AG08395 (cell line): ENCODE results near the gene SNRNP48.

Source experiments
- DNase-seq: peaks from one replicate; pipeline ENCODE4 v3.0.0; 2012; ENCODE audit warnings: mixed read lengths, low spot score

The SNRNP48 gene, protein sequence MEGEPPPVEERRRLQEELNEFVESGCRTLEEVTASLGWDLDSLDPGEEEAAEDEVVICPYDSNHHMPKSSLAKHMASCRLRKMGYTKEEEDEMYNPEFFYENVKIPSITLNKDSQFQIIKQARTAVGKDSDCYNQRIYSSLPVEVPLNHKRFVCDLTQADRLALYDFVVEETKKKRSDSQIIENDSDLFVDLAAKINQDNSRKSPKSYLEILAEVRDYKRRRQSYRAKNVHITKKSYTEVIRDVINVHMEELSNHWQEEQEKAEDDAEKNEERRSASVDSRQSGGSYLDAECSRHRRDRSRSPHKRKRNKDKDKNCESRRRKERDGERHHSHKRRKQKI

DNA sequence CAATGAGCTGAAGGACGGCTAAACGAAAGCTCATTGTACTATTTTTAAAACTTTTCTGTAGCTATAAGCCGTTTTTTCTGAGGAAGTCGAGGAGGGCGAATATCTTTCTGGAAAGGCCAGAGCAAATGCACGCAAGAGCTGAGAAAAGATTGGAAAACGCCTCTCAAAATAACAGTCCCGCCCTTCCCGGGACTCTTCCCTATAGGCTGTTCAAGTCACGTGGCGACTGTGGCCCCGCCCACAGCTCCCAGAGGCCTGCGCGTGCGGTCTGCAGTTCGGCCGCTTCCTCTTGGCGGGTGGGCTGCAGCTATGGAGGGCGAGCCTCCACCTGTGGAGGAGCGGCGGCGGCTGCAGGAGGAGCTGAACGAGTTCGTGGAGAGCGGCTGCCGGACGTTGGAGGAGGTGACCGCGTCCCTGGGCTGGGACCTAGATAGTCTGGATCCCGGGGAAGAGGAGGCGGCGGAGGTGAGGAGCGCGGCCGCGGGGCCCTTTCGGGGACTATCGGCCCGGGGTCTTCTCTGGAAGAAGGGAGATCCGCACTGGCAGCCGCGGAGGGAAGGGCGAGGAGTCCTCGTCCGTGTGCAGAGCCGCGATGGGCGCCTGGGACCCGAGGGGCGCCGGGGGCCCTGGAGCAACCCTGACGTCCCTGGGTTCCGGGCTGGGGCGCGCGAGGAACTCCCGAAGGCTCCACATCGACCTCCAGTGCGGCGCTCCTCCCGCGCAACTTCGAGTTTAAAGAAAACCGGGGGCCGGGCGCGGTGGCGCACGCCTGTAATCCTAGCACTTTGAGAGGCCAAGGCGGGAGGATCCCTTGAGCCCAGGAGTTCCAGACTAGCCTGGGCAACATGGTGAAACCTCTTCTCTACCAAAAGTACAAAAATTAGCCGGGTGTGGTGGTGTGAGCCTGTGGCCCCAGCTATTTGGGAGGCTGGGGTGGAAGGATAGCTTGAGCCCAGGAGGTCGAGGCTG is at the start of gene SNRNP48:
Gene SNRNP48, plus strand, starts transcription at position 250 of the 969 bp plus-strand sequence. Its CDS starts 60 bp downstream, at position 310.
- peak; percentile 96 for DNase-seq

DNA sequence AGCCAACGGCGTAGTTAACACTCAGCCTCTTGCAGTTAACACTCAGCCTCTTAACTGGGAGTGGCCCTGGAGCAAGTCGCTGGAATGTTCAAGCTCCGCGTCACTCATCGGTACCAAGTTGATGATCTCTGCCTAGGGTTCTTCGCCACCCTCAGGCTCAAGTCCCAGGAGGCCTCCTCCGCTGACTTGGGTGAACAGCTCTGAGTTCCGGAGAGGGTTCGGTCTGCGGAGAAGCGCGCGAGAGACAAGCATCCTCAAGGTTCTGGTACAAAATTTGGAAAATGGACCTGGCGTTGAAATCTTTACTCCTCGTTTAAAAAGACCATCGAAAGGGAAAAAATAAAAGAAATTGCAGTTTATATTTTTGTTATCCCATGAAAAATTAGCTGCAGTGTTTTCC is 49.4 kb upstream of the SNRNP48 start:
- no peak for DNase-seq

DNA sequence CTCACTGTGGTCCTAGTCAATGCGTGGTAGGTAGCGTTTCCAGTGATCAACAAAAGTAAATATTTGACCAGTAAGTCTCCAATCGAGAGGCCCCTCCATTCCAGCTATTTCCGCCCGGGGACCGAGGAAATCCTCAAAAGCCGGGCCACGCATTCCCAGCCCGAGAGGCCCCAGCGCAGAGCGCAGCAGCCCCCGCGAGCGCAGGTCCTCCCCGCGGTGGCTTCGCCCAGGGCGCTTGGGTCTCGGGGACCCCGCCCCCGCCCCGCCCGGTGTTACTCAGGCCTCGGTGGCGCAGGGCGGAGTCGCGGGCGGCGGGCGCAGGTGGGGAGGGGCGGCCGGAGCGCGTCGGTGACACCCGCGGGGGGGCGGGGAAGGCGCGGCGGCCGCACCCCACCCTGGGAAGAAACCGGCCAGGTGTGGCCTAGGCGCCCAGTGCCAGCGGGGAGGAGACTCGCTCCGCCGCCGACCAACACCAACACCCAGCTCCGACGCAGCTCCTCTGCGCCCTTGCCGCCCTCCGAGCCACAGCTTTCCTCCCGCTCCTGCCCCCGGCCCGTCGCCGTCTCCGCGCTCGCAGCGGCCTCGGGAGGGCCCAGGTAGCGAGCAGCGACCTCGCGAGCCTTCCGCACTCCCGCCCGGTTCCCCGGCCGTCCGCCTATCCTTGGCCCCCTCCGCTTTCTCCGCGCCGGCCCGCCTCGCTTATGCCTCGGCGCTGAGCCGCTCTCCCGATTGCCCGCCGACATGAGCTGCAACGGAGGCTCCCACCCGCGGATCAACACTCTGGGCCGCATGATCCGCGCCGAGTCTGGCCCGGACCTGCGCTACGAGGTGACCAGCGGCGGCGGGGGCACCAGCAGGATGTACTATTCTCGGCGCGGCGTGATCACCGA is 48.6 kb upstream of the SNRNP48 start, which contains the start of gene DSP:
Gene DSP, plus strand, starts transcription at position 497 of the 890 bp plus-strand sequence. Its CDS starts 245 bp downstream, at position 742.
- DNase-seq, result peak; percentile 41

DNA sequence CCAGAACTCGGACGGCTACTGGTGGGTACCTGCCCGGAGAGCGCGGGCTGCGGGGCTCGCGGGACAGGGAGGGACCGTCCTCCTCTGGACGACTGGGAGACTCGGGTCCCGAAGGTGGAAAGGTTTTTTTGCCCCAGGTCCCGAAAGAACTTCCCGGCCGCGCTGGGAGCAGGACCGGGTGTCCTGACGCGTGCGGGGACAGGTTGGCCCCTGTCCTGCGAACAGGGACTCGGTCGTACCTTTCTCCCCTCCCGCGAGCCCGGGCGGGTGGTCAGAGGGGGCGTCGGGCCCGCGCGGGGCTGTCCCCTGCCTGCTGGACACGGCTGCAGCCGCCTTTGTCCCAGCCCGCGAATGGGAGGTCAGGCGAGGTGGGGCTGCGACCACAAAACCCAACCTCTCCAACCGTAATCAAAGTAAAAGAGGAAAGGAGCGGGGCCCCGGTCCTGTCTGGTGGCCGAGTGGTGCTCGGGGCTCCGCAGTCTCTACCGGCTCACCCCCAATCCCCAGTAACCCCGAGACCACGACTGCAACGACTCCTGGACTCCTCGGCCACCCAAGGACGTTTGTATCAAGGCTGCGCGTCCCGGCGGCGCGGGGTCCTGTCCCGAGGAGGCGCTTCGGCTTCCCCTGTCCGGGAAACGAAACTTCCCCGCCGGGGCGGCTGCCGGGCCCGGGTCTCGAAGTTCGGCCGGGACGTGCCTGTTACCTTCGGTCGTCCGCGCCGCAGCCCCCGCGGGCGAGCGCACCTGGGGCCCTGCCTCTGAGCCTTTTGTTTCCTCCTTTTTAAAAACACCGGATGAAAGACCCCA is 47.7 kb upstream of the SNRNP48 start:
- DNase-seq, result peak; percentile 18

DNA sequence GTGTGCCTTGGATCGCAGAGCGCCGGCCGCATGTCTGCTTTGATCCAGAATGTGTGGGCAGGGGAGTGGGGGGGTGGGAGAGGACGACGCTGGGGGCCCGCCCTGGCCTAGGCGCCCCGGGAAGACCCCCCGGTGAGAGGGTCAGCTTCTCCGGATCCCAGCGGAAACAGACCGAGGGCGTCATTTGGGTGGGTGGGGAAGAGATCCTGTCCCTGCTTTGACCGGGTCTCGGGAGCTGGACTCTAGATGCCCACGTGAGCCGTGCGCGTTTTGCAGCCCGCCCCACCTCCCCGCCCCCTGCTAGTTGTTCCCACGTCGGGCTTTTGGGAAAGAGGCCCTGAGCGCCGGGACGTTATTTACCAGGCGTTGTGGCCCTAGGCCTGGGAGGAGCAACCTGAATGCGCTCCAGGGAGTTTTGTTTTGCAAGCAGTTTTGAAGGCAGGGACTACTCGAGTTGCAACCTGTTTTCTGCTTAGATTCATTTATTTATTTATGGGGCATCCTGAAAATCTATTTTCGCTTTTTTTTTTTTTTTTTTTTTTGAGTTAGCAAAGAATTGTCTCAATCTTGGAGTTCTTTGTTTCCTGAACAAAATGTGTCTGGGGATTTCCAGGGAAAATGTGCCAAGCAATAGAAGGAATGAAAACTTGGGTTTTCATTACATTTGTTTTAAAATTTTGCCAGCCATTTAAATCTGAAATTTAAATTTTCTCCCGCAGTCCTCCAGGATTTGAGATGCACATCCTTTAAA is 46.9 kb upstream of the SNRNP48 start:
- DNase-seq, result peak; percentile 55

DNA sequence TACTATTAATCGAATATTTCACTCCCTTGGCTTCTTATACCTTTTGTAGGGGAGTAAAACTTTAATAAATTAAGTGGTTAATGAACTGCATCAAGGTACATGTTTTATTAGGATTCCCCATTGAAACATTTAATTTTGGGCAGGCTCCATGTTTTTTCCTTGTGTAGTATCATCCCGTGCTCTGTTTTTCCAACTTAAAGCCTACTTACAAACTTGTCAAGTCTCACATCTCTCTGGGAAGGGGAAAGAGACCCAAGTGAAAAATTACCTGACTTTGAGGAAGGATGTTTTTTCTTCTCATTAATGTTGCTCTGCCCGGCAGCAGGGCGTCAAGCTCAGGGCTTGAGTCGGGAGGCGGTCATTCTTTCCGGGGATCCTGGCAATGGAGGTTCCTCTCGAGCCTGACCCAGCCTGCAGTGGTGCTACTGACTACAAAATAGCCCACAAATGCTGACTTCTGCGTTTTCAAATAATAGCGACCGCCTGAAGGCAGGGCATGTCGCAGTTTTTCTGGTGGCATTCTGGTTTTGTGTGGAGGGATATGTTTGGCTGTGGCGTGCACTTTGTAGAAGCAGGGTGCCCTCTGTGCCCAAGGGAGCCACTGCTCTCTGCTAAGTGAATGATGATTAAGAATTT is 46.1 kb upstream of the SNRNP48 start:
- no peak for DNase-seq

DNA sequence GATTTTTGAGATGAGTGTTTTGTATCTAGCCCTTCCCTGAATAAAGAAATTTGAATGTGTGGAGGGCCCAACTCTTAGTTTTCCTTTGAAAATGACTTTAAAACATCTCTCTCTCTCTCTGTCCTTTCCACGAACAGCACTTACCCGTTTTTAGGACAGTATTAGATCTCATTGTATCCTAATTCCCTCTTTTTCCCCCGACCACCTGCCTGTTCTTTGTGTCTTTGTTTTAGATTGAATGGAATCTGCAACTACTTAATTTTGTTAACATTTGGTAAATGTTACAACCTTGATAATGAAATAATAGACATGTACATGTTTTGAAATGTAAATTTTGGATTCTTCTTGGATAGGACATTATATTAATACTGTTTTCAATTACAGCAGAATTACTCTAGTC is 45.4 kb upstream of the SNRNP48 start:
- DNase-seq, result no peak

DNA sequence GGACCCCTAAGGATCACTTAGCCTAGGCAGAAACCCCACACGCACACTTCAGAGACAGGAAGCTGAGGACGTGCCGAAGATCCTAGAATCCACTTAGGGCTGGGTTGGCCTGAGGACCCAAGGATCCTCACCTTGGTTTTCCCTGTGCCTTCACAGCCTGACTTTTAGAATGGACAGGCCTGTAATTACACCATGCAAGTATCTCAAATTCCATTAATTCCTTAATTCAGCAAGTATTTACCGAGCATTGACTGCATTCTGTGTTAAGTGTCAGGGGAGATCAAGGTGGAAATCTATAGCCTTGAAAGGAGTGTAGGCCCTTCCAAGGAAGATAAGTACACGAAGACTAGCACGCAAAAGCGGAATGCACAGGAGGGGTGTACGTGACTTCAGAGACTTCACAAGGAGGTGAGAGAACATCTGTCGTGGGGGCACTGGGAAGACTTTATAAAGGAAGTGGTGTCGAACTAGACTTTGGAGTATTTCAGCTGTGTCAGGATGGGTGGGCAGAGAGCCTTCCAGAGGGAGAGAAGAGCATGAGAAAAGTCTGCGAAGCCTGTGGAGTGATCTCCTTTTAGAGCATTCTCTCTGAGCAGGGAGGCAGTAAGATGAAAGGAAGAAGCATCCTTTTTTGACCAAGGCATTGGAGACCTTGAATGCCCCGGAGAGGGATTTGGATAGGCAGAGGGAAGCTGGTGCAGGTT is 44.5 kb upstream of the SNRNP48 start:
- DNase-seq, result no peak

DNA sequence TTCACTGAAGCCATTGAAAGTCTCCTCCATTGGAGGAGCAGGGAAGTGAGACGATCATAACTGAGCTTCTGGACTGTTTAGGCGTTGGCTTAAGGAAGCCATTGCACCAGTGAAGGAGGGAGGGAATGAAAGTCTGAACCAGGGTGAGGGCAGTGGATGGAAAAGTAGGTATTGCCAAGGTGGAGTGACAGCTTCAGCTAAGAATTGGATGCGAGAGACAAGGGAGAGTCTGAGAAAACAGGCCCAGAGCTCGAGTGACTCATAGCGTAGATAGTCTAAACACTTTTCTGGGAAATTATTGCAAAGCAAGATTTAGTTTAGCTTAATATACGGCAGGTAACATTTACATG is 44.0 kb upstream of the SNRNP48 start:
- DNase-seq, result no peak

DNA sequence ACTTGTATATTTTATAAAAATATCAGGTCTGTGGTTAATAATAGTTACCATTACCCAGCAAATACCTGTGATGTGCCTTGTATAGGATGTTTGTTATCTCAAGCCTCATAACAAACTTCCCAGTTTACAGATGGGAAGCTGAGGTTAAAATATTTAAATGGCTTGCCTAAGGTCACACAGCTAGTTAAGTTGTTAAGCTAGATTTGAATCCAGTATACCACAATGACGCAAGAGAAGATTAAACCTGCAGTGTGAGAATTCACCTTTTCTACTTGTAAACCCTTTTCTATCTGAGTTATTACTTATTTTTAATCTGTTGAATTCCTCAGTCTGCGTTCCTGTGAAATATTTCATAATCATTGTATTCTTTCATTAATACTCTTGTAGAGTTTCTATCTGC is 43.6 kb upstream of the SNRNP48 start:
- no peak for DNase-seq

DNA sequence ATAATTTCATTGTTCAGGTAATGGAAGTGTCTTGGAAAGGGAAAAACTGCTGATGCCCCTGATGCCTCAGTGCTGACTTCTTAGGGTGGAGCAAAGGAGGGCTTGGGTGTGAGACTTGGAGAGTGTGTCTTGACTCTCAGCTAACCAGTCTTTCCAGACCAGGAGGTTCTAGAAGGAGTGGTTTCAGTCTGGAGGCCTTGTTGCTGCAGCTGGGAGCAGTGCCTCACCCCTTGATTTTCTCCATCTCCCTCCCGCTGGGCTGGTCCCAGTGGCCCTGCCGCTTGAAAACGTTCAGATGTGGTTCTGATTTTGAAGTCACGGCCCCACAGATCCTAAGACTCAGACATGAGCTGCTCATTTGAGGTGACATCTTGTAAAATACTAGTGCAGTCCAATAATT is 43.1 kb upstream of the SNRNP48 start:
- DNase-seq, result no peak

DNA sequence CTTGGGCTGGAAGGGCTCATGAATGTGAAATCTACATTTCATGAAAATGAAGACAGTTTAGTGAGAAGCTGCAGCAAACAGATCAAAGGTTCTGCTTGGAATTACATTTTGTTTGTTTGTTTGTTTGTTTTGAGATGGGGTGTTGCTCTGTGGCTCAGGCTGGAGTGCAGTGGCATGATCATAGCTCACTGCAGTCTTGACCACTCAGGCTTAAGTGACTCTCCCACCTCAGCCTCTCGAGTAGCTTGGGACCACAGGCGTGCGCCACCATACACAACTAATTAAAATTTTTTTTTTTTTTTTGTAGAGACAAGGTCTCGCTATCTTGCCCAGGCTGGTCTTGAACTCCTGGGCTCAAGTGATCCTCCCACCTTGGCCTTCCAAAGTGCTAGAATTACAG is 42.7 kb upstream of the SNRNP48 start:
- no peak for DNase-seq

DNA sequence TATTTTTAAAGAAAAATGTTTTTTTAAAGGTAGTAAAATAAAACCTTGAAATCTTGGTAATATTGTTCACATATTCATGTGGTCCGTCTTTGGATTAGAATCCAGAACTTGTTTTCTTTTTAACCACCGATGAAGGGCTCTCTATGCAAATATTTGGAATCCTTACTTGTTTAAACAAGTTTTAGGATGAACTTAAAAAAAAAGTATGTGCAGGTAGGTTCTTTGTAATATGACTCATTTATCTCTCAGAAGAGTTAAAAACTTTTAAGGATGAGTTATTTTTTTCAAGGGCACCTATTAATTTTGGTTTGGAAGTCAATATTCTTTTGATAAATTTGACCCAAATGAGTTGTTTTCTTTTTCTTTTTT is 39.6 kb upstream of the SNRNP48 start:
- DNase-seq, result no peak

DNA sequence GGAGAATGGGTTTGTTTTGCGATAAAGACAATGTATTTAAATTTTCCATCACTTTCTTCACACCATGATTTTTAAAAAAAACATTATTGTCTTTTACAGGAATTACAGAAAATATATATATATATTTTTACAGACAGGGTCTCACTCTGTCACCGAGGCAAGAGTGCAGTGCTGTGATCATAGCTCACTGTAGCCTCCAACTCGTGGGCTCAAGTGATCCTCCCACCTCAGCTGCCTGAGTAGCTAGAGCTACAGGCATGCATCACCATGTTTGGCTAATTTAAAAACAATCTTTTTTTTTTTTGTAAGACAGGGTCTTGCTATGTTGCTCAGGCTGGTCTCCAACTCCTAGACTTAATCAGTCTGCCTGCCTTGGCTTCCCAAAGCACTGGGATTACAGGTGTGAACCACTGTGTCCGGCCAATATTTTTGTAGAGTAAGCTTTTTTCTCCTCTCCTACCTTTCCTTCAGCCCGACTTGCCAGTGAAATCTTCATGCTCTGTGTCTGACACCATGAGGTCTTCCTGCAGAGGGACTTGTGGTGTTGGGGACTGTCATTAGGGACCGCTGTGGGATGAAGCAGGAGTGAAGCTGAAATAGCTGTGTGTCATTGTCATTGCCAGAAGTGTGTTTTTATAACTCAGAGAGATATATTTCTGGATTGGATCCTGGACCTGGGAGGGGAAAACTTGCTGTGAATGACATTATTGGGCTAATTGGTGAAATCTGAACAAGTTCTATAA is 35.3 kb upstream of the SNRNP48 start:
- no peak for DNase-seq

DNA sequence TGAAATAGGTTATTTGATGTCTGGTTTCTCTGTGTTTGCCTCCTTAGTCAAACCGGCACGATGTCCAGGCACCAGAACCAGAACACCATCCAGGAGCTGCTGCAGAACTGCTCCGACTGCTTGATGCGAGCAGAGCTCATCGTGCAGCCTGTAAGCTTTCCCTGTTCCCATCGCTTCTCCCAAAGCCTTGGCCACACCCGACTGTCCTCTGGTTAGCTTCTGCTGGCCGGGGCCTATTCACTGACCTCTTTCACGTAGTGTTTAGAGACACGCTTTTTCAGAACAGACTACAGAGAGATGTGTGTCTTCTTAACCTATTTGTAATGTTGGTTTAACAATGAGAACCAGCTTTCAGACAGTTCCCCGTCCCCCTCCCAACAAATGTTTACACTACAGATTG is 34.3 kb upstream of the SNRNP48 start:
- DNase-seq, result no peak

DNA sequence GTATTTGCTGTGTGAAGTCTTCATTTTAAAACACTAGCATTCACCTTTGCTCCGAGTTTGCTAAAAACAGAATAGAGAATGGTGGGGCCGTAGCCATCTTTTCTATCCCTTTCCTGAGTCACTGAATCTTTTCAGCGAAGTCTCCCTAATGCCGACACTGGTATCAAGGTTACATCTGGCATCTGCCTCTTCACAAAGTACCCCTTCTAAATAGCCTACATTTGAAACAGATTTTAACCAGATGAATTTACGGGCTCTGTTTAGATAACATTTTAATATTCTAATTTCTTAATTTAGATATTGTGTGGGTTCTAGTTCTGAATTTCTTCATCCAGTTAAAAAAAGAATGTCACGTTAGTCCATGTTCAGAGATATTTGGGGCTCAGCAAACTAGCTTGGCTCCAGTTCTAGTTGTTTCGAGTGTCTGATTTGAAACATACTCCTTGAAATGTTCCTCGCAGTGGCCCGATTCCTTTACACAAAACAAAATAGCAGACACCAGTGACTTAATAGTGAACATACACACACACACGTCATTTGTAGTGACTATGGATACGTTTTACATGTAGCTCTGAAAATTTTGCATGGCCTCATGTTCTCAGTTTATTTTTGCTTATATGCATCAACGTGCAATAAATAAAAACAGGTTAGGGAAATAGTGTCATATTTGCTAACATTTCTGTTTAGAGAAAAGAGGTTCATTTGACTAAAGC is 33.4 kb upstream of the SNRNP48 start:
- no peak for DNase-seq

DNA sequence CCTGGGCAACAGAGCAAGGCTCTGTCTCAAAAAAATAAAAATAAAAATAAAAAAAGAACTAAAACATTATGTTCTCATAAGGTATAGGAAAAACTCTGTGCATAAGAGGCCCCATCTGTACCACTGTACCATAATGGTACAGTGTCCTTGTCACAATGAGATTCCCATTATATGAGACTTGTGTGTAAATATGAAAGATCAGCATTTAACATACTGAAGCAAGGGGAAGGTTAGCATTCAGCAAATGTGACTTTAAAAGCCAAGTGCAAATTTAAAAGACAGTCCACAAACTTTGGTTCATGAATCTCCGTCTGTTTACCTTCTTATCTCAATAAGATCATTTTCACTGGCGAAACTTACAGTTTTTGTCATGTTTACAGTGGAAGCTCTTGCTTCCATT is 32.3 kb upstream of the SNRNP48 start:
- no peak for DNase-seq

DNA sequence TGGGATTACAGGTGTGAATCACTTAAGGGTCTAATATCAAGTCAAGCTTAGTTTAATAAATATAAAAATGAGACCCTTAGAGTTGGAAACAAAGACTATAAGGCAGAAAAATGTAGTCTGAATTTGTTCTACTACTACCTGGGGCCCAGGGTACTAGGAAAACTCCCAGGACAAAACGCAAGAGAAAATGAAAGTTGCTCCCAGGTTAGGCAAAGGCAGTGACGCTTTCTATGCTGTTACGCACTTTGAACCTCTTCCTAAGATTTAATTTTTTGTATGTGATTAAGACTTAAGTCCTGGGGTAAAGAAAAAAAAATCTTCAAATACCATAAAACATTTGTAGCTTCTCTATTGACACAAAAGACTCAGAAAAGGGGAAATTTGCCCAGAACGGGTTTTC is 31.2 kb upstream of the SNRNP48 start:
- DNase-seq, result no peak
